ENCODE results near the gene HS6ST2.
"Not testable (repeated sequence)": the region's sequence is repeated elsewhere in the genome, so short reads cannot be mapped to it uniquely, and the experiment has no call there.

Gene HS6ST2

DNA sequence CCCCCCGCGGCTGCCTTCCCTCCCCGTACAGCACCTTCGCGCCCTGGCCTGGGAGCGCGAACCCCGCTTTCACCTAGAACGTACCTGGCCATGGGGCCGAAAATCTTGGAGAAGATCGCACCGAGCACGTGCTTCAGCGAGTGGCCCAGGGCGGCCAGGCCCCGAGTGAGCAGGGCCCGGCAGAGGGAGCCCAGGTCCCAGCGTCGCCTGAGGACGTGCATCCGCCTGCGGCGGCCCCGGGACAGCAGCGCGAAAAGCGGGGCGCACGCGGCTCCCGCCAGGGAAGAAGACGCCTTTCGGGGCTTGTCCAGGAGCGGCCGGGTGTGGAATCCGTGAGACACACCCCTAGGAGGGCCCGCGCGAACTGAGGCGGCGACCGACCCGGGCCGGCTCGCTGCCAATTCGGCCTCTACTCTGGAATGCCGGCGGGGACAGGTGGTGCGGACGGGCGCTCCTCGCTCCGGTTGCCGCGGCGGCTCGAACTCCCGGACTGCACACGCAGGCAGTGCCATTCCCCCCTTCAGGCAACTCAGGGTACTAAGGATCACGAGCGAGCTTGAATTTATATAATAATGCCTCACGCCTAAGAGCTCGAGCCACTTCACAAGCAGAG lies at the start of gene HS6ST2:
Gene HS6ST2 (minus strand): TSS at position 539 of the 613 bp plus-strand sequence.
- Histone ChIP-seq H3K9ac (ENCODE audit: low read depth in 1 of 2, low read length in 2 of 2) (no peak within 1 kb of the TSS), H3K4me1 (ENCODE audit: control insufficient read depth in 2 of 2, insufficient read depth in 2 of 2, low read length in 2 of 2) (peaks cover 3% of the 10 kb centered on the region in 2 donors), H3K36me3 (ENCODE audit: control insufficient read depth in 2 of 2, insufficient read depth in 2 of 2, low read length in 2 of 2) (no peaks in the 10 kb centered on the region), H3K27me3 (ENCODE audit: control insufficient read depth in 2 of 2, insufficient read depth in 2 of 2, low read length in 2 of 2) (peaks cover 8 to 14% of the 10 kb centered on the region in 2 donors), H3K9me3 (ENCODE audit: control insufficient read depth in 2 of 2, low read length in 2 of 2) (no peaks in the 10 kb centered on the region), H3K27ac (ENCODE audit: low read depth in 2 of 2, low read length in 2 of 2) (no peak within 1 kb of the TSS), H3K4me3 (ENCODE audit: low read length in 2 of 2) (peak within 1 kb of the TSS; percentile 20 to 36)

DNA sequence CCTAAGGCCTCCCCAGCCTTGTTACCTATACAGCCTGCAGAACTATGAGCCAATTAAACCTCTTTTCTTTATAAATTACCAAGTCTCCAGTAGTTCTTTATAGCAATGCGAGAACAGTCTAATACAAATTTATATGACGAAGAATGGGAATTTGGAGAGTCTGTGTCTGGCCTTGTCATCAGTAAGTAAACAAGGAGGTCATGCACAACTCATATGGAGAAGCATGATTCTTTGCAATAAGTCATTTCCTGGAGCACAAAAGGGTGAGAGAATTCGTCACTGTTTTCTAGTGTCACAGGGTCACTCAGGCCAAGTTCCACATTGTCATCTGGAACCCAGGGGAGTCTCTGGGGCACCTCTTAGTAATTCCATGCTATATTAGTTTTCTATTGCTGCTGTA lies 49.0 kb upstream of the HS6ST2 start:
- Histone ChIP-seq H3K27me3 (ENCODE audit: control insufficient read depth in 2 of 2, insufficient read depth in 2 of 2, low read length in 2 of 2) (peaks cover 0 to 2% of the 10 kb centered on the region in 2 donors), H3K4me1 (ENCODE audit: control insufficient read depth in 2 of 2, insufficient read depth in 2 of 2, low read length in 2 of 2) (no peaks in the 10 kb centered on the region), H3K9me3 (ENCODE audit: control insufficient read depth in 2 of 2, low read length in 2 of 2) (no peaks in the 10 kb centered on the region), H3K9ac (ENCODE audit: low read depth in 1 of 2, low read length in 2 of 2) (no peak overlapping the region), H3K27ac (ENCODE audit: low read depth in 2 of 2, low read length in 2 of 2) (no peak overlapping the region), H3K36me3 (ENCODE audit: control insufficient read depth in 2 of 2, insufficient read depth in 2 of 2, low read length in 2 of 2) (no peaks in the 10 kb centered on the region), H3K4me3 (ENCODE audit: low read length in 2 of 2) (no peak overlapping the region)

DNA sequence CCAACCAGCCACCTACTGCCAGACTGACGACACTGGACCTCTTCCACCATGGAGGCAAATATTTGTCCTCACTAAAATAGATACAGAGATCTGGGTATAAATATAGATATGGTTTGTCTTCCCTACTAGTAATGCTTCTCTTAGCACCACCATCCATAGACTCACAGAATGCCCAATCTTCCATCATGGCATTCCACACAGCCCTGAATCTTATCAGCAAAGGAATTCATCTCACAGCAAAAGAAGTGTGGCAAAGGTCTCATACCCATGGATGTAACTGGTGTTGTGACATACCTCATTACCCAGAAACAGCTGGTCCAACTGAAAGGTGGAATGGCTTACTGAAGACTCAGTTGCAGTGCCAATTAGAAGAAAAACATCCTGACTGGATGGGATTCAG lies 47.2 kb upstream of the HS6ST2 start:
- H3K27ac ChIP-seq (ENCODE audit: low read depth in 2 of 2, low read length in 2 of 2) = no peak overlapping the region
- H3K4me3 ChIP-seq (ENCODE audit: low read length in 2 of 2) = no peak overlapping the region
- no peaks in the 10 kb centered on the region for H3K36me3 ChIP-seq (ENCODE audit: control insufficient read depth in 2 of 2, insufficient read depth in 2 of 2, low read length in 2 of 2)
- no peak overlapping the region for H3K9ac ChIP-seq (ENCODE audit: low read depth in 1 of 2, low read length in 2 of 2)
- H3K27me3 ChIP-seq (ENCODE audit: control insufficient read depth in 2 of 2, insufficient read depth in 2 of 2, low read length in 2 of 2) = peaks cover 2 to 5% of the 10 kb centered on the region in 2 donors
- no peaks in the 10 kb centered on the region for H3K4me1 ChIP-seq (ENCODE audit: control insufficient read depth in 2 of 2, insufficient read depth in 2 of 2, low read length in 2 of 2)
- H3K9me3 ChIP-seq (ENCODE audit: control insufficient read depth in 2 of 2, low read length in 2 of 2) = no peaks in the 10 kb centered on the region

DNA sequence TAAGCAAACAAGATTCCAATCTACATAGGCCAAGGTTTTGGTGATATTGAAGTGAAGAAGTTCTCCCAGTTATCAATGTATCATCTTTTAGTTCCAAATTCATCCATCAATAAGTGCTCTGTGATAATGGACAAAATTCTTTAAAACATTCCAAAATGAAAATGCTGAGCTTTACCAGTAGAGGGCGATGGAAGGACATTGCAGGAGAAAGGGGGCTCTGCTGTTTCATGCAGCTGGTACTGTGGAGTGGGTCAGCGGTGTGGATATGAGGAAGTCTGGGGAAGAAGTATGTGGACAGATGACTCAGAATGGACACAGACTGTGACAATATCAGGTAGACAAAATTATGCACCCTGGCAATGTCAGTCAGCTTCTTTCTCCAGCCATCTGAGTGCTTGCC lies 46.6 kb upstream of the HS6ST2 start:
- H3K4me1 ChIP-seq (ENCODE audit: control insufficient read depth in 2 of 2, insufficient read depth in 2 of 2, low read length in 2 of 2) = no peaks in the 10 kb centered on the region

DNA sequence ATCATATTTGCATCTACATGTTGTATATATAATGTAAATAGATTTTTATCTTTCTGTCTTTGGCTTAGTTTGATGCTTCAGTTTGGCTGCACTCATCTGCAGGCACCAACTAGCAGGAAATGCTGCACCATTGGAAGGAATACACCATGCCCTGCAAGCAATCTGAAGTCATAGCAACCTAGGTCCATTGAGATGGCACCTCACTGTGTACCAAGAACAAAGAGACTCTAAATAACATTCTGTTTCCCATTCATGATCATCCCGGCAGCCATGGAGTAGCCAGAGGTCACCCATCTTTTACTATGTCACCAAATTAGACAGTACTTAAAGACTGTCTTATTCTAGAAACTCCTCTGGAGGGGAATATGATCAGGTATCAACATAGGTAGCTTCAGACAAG lies 40.8 kb upstream of the HS6ST2 start:
- no peak overlapping the region for H3K27ac ChIP-seq (ENCODE audit: low read depth in 2 of 2, low read length in 2 of 2)
- H3K9me3 ChIP-seq (ENCODE audit: control insufficient read depth in 2 of 2, low read length in 2 of 2) = no peaks in the 10 kb centered on the region
- no peak overlapping the region for H3K9ac ChIP-seq (ENCODE audit: low read depth in 1 of 2, low read length in 2 of 2)
- H3K27me3 ChIP-seq (ENCODE audit: control insufficient read depth in 2 of 2, insufficient read depth in 2 of 2, low read length in 2 of 2) = peaks cover 5 to 11% of the 10 kb centered on the region in 2 donors
- H3K4me1 ChIP-seq (ENCODE audit: control insufficient read depth in 2 of 2, insufficient read depth in 2 of 2, low read length in 2 of 2) = no peaks in the 10 kb centered on the region
- H3K36me3 ChIP-seq (ENCODE audit: control insufficient read depth in 2 of 2, insufficient read depth in 2 of 2, low read length in 2 of 2) = no peaks in the 10 kb centered on the region
- H3K4me3 ChIP-seq (ENCODE audit: low read length in 2 of 2) = no peak overlapping the region

More for the DNA sequence above, 46.6 kb upstream of the HS6ST2 start:
- H3K4me3 ChIP-seq (ENCODE audit: low read length in 2 of 2) = no peak overlapping the region
- H3K9ac ChIP-seq (ENCODE audit: low read depth in 1 of 2, low read length in 2 of 2) = no peak overlapping the region
- H3K27me3 ChIP-seq (ENCODE audit: control insufficient read depth in 2 of 2, insufficient read depth in 2 of 2, low read length in 2 of 2) = peaks cover 2 to 5% of the 10 kb centered on the region in 2 donors
- H3K27ac ChIP-seq (ENCODE audit: low read depth in 2 of 2, low read length in 2 of 2) = no peak overlapping the region
- H3K9me3 ChIP-seq (ENCODE audit: control insufficient read depth in 2 of 2, low read length in 2 of 2) = no peaks in the 10 kb centered on the region
- no peaks in the 10 kb centered on the region for H3K36me3 ChIP-seq (ENCODE audit: control insufficient read depth in 2 of 2, insufficient read depth in 2 of 2, low read length in 2 of 2)

DNA sequence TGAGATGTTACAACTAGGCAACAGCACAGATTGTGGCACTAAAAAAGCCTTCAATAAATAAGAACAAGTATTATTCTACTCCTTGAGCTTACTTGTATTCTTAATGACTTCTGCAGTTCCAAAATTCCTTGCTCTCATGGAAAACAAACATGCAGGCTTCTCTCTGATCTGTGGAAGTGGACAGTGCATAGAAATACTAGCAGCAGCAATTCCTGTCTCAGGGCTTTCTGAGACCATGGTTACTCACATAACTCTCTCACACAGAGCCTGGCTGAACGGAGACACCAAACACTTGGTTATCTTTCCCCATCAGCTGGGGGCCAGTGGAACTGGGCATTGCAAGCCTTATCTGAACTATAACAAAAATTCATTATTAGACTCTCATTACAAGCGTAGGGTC lies 32.4 kb upstream of the HS6ST2 start:
- H3K9me3 ChIP-seq (ENCODE audit: control insufficient read depth in 2 of 2, low read length in 2 of 2) = no peaks in the 10 kb centered on the region
- peaks cover 0 to 18% of the 10 kb centered on the region in 2 donors for H3K27me3 ChIP-seq (ENCODE audit: control insufficient read depth in 2 of 2, insufficient read depth in 2 of 2, low read length in 2 of 2)

DNA sequence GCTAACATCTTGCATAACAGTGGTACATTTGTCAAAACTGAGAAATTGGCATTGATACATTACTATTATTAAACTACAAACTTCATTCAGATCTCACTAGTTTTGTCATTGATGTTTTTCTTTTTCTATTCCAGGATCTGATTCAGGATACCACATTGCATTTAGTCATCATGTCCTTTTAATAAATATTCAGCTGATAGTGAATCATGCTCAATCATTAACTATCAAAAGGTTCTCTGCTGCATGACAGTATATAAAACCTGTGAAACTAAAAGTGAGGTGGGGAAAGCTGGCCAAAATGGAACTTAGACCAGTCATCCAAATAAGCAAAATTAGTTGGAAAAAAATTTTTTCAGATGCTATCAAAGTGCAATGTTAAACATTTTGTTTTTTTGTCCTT lies 28.1 kb upstream of the HS6ST2 start:
- H3K36me3 ChIP-seq (ENCODE audit: control insufficient read depth in 2 of 2, insufficient read depth in 2 of 2, low read length in 2 of 2) = no peaks in the 10 kb centered on the region
- no peaks in the 10 kb centered on the region for H3K4me1 ChIP-seq (ENCODE audit: control insufficient read depth in 2 of 2, insufficient read depth in 2 of 2, low read length in 2 of 2)
- no peak overlapping the region for H3K4me3 ChIP-seq (ENCODE audit: low read length in 2 of 2)
- H3K9me3 ChIP-seq (ENCODE audit: control insufficient read depth in 2 of 2, low read length in 2 of 2) = no peaks in the 10 kb centered on the region
- no peak overlapping the region for H3K9ac ChIP-seq (ENCODE audit: low read depth in 1 of 2, low read length in 2 of 2)
- no peak overlapping the region for H3K27ac ChIP-seq (ENCODE audit: low read depth in 2 of 2, low read length in 2 of 2)
- H3K27me3 ChIP-seq (ENCODE audit: control insufficient read depth in 2 of 2, insufficient read depth in 2 of 2, low read length in 2 of 2) = peaks cover 0 to 22% of the 10 kb centered on the region in 2 donors

More for the DNA sequence above, 32.4 kb upstream of the HS6ST2 start:
- no peak overlapping the region for H3K27ac ChIP-seq (ENCODE audit: low read depth in 2 of 2, low read length in 2 of 2)
- no peak overlapping the region for H3K9ac ChIP-seq (ENCODE audit: low read depth in 1 of 2, low read length in 2 of 2)
- H3K4me1 ChIP-seq (ENCODE audit: control insufficient read depth in 2 of 2, insufficient read depth in 2 of 2, low read length in 2 of 2) = no peaks in the 10 kb centered on the region
- no peaks in the 10 kb centered on the region for H3K36me3 ChIP-seq (ENCODE audit: control insufficient read depth in 2 of 2, insufficient read depth in 2 of 2, low read length in 2 of 2)
- H3K4me3 ChIP-seq (ENCODE audit: low read length in 2 of 2) = no peak overlapping the region

DNA sequence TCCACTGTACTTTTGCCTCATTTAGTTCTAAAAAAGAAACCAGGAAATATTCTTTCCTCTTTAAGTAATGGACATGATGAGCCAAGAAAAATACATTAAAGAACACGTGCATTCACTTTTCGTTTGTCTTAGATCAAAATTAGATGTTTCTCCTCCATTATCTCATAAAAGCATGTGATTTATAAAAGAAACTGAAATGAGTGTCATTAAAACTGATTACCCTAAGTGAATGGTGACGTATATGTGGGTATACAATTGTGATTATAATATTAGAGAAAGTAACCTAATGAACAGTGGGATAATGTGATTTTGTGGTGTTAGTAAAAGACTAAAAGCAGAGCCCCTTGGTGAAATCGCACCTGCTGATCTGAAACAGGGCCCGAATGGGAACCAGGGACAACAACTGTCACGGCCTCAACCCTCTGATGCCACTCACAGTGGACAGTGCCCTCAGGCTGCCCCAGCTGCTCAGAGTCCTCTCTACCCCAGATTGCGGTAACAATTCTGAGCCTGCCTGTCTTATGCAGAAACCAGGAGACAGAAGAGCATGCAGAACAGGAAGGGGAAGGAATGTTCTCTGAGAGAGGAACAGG lies 25.7 kb upstream of the HS6ST2 start:
- Histone ChIP-seq H3K36me3 (ENCODE audit: control insufficient read depth in 2 of 2, insufficient read depth in 2 of 2, low read length in 2 of 2) (no peaks in the 10 kb centered on the region), H3K9me3 (ENCODE audit: control insufficient read depth in 2 of 2, low read length in 2 of 2) (no peaks in the 10 kb centered on the region), H3K4me1 (ENCODE audit: control insufficient read depth in 2 of 2, insufficient read depth in 2 of 2, low read length in 2 of 2) (no peaks in the 10 kb centered on the region), H3K4me3 (ENCODE audit: low read length in 2 of 2) (no peak overlapping the region), H3K27me3 (ENCODE audit: control insufficient read depth in 2 of 2, insufficient read depth in 2 of 2, low read length in 2 of 2) (peaks cover 0 to 14% of the 10 kb centered on the region in 2 donors), H3K27ac (ENCODE audit: low read depth in 2 of 2, low read length in 2 of 2) (no peak overlapping the region), H3K9ac (ENCODE audit: low read depth in 1 of 2, low read length in 2 of 2) (no peak overlapping the region)

DNA sequence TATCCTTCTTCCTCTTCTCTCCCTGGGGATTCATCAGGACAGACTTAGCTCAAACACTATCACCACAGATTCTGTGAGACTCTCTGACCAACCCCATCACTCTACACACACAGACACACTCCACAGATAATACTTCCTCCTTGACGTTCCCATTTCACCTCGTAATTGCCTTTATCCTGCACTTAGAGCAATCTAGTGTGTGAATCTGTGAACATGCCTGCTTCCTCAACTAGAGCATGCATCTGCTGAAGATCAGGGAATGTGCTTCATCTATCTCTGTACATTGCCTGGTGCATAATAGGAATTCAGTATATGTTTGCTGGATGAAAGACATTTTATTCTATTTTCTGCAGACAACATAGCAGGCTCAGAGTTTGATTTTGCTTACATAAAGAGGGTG lies 25.1 kb upstream of the HS6ST2 start:
- Histone ChIP-seq H3K36me3 (ENCODE audit: control insufficient read depth in 2 of 2, insufficient read depth in 2 of 2, low read length in 2 of 2) (no peaks in the 10 kb centered on the region), H3K9ac (ENCODE audit: low read depth in 1 of 2, low read length in 2 of 2) (no peak overlapping the region), H3K27me3 (ENCODE audit: control insufficient read depth in 2 of 2, insufficient read depth in 2 of 2, low read length in 2 of 2) (peaks cover 0 to 14% of the 10 kb centered on the region in 2 donors), H3K27ac (ENCODE audit: low read depth in 2 of 2, low read length in 2 of 2) (no peak overlapping the region), H3K9me3 (ENCODE audit: control insufficient read depth in 2 of 2, low read length in 2 of 2) (no peaks in the 10 kb centered on the region), H3K4me3 (ENCODE audit: low read length in 2 of 2) (no peak overlapping the region), H3K4me1 (ENCODE audit: control insufficient read depth in 2 of 2, insufficient read depth in 2 of 2, low read length in 2 of 2) (no peaks in the 10 kb centered on the region)

DNA sequence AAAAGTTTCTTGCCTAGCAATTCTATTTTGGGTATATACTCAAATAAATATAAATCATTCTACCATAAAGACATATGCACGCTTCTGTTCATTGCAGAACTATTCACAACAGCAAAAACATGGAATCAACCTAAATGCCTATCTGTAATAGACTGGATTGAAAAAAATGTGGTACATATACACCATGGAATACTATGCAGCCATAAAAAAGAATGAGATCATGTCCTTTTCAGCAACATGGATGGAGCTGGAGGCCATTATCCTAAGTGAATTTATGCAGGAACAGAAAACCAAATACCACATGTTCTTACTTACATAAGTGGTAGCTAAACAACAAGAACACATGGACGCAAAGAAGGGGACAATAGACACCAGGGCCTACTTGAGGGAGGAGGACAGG lies 21.6 kb upstream of the HS6ST2 start:
- H3K9me3 ChIP-seq (ENCODE audit: control insufficient read depth in 2 of 2, low read length in 2 of 2); H3K4me3 ChIP-seq (ENCODE audit: low read length in 2 of 2); H3K27ac ChIP-seq (ENCODE audit: low read depth in 2 of 2, low read length in 2 of 2); H3K4me1 ChIP-seq (ENCODE audit: control insufficient read depth in 2 of 2, insufficient read depth in 2 of 2, low read length in 2 of 2); H3K27me3 ChIP-seq (ENCODE audit: control insufficient read depth in 2 of 2, insufficient read depth in 2 of 2, low read length in 2 of 2); H3K36me3 ChIP-seq (ENCODE audit: control insufficient read depth in 2 of 2, insufficient read depth in 2 of 2, low read length in 2 of 2); H3K9ac ChIP-seq (ENCODE audit: low read depth in 1 of 2, low read length in 2 of 2): not testable (repeated sequence)

Measured in mucosa of rectum (tissue), 2 donors.